Measurements from ENCODE around the gene XPC. TPM values are rescaled to one million over a fixed set of nuclear protein-coding genes. Genes with fewer than 3 reads are reported as not detected.

XPC gene
- total RNA-seq, 3 donors from 2014 or later (not counting 1 experiment from before 2014, with no cell fraction given): 45.5 to 62.1 (median 50.0) TPM

DNA sequence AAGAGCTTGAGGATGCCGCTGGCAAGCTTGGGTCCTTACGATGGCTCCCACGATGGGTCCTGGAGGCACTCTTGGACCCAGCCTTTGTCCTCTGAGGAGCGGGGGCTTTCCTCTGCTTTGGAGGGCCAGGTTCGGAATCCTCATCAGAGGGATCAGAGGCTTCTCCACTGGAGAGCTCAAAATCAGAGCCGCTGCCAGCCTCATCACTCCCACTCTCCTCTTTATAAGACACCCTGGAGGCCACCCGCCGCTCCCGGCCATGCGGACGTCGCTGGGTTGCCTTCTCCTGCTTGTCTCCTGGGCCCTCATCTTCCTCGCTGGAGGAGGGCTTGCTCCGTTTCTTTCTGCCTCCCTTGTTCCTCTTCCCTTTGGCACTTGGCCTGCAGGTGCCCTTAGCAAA is 20.0 kb downstream of the XPC start:
- intact Hi-C loops (cut with micrococcal nuclease): no loop called here
- peak overlapping the region in 1 of 2 donors; percentile 11 for H3K27ac Mint-ChIP-seq
- Histone ChIP-seq H3K4me1 (ENCODE audit: control insufficient read depth, insufficient read depth, low read length) (no peaks in the 10 kb centered on the region), H3K27ac (ENCODE audit: low read length) (no peak overlapping the region), H3K4me3 (ENCODE audit: low read length) (no peak overlapping the region), H3K27me3 (ENCODE audit: control insufficient read depth, insufficient read depth, low read length) (no peaks in the 10 kb centered on the region), H3K9me3 (ENCODE audit: control insufficient read depth, insufficient read depth, low read length) (no peaks in the 10 kb centered on the region), H3K36me3 (ENCODE audit: control insufficient read depth, insufficient read depth, low read length) (peaks cover 80% of the 10 kb centered on the region)
- H3K4me3 Mint-ChIP-seq: no peak overlapping the region
- DNase-seq (no peak), ATAC-seq (no peak)
- H3K36me3 Mint-ChIP-seq: peaks cover 55% of the 10 kb centered on the region
- peaks cover 2 to 6% of the 10 kb centered on the region in 2 donors for H3K9me3 Mint-ChIP-seq
- no peaks in the 10 kb centered on the region for H3K27me3 Mint-ChIP-seq (ENCODE audit: low read depth in 2 of 2)
- TF ChIP-seq, protein P1, sequence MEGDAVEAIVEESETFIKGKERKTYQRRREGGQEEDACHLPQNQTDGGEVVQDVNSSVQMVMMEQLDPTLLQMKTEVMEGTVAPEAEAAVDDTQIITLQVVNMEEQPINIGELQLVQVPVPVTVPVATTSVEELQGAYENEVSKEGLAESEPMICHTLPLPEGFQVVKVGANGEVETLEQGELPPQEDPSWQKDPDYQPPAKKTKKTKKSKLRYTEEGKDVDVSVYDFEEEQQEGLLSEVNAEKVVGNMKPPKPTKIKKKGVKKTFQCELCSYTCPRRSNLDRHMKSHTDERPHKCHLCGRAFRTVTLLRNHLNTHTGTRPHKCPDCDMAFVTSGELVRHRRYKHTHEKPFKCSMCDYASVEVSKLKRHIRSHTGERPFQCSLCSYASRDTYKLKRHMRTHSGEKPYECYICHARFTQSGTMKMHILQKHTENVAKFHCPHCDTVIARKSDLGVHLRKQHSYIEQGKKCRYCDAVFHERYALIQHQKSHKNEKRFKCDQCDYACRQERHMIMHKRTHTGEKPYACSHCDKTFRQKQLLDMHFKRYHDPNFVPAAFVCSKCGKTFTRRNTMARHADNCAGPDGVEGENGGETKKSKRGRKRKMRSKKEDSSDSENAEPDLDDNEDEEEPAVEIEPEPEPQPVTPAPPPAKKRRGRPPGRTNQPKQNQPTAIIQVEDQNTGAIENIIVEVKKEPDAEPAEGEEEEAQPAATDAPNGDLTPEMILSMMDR (IDR thresholded peaks at IDR 0.05): no peak
- peaks cover 0 to 6% of the 10 kb centered on the region in 2 donors for H3K4me1 Mint-ChIP-seq
- 98% methylated on average over 14 of the region's 14 CpGs for WGBS (ENCODE audit: insufficient coverage)

DNA sequence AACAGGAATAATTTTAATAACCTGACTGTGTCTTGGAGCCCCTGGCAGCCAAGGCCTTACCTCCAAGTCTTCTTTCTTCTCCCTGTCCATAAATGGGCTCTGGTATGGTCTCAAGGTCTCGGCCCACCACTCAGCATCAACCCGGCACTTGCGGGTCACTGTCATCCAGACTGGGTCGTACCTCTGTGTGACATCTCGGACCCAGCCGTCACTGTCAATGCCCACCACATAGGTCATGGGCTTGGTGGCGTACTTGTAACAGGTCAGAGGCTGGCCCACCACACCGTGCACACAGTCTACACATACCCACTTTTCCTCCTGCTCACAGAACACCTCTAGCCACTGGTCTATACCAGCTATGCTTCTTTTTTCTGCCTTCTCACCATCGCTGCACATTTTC is 20.4 kb downstream of the XPC start:
- TF ChIP-seq, protein P1 (IDR thresholded peaks at IDR 0.05): no peak
- peaks cover 0 to 6% of the 10 kb centered on the region in 2 donors for H3K4me1 Mint-ChIP-seq
- Histone ChIP-seq H3K36me3 (ENCODE audit: control insufficient read depth, insufficient read depth, low read length) (peaks cover 78% of the 10 kb centered on the region), H3K27ac (ENCODE audit: low read length) (no peak overlapping the region), H3K4me3 (ENCODE audit: low read length) (no peak overlapping the region), H3K27me3 (ENCODE audit: control insufficient read depth, insufficient read depth, low read length) (no peaks in the 10 kb centered on the region), H3K9me3 (ENCODE audit: control insufficient read depth, insufficient read depth, low read length) (no peaks in the 10 kb centered on the region), H3K4me1 (ENCODE audit: control insufficient read depth, insufficient read depth, low read length) (no peaks in the 10 kb centered on the region)
- DNase-seq: no peak
- intact Hi-C loops (cut with micrococcal nuclease): no loop called here
- no peaks in the 10 kb centered on the region for H3K27me3 Mint-ChIP-seq (ENCODE audit: low read depth in 2 of 2)
- H3K27ac Mint-ChIP-seq: no peak overlapping the region
- H3K4me3 Mint-ChIP-seq: no peak overlapping the region
- H3K36me3 Mint-ChIP-seq: peaks cover 54% of the 10 kb centered on the region
- 97% methylated on average over 9 of the region's 9 CpGs for WGBS (ENCODE audit: insufficient coverage)
- ATAC-seq: no peak
- H3K9me3 Mint-ChIP-seq: peaks cover 2 to 6% of the 10 kb centered on the region in 2 donors

DNA sequence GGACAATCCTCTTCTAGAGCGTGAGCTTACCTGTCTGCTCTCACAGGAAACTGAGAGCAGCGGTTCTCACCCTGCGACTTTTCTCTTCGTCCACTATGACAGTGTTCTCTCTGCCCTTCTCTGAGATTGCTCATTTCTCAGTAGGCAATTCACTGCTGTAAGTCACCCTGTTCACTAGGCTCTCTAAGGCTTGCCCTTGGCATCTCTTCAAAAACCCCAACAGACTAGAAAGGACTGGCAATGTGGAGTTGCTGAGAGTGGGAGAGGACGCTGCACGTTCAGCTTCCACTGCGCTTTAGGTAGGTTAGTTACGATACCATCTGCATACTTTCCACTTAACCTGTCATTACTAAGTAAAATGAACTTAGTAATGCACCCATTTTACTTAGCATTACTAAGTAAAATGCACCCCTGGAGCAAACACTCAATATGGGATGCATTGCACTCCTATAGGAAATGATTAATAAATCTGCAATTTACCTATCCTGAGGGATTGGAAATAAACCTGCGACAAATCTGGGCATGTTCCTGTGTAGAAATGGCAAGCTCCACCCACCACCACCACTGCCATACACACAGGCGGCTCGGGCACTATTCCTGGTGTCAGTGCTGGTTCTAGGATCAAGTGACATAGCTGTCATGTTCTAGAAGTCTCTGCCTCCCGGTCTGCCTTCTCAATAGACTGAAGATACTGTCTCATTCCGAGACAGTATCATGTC is 21.4 kb downstream of the XPC start:
- WGBS (ENCODE audit: insufficient coverage): 96% methylated on average over 13 of the region's 13 CpGs
- Mint-ChIP-seq H3K27me3 (ENCODE audit: low read depth in 2 of 2) (no peaks in the 10 kb centered on the region), H3K9me3 (peaks cover 2 to 6% of the 10 kb centered on the region in 2 donors), H3K27ac (peak overlapping the region in 1 of 2 donors; percentile 75), H3K36me3 (peaks cover 44% of the 10 kb centered on the region), H3K4me3 (no peak overlapping the region), H3K4me1 (peaks cover 6 to 7% of the 10 kb centered on the region in 2 donors)
- Histone ChIP-seq H3K9me3 (ENCODE audit: control insufficient read depth, insufficient read depth, low read length) (no peaks in the 10 kb centered on the region), H3K36me3 (ENCODE audit: control insufficient read depth, insufficient read depth, low read length) (peaks cover 68% of the 10 kb centered on the region), H3K4me3 (ENCODE audit: low read length) (no peak overlapping the region), H3K27me3 (ENCODE audit: control insufficient read depth, insufficient read depth, low read length) (no peaks in the 10 kb centered on the region), H3K4me1 (ENCODE audit: control insufficient read depth, insufficient read depth, low read length) (no peaks in the 10 kb centered on the region), H3K27ac (ENCODE audit: low read length) (no peak overlapping the region)
- TF ChIP-seq, protein P1 (IDR thresholded peaks at IDR 0.05): no peak
- intact Hi-C loops (cut with micrococcal nuclease): no loop called here
- ATAC-seq (no peak), DNase-seq (no peak)

All from natural killer cell (primary cell).